A673 (cell line): Measurements from ENCODE around the gene SLFN14. TPM values are rescaled to one million over a fixed set of nuclear protein-coding genes. Genes with fewer than 3 reads are reported as not detected.
"Not testable (repeated sequence)": the region's sequence is repeated elsewhere in the genome, so short reads cannot be mapped to it uniquely, and the experiment has no call there.

Source experiments
- BruUV-seq: library from RNA; stranded (reverse); fragments of 400-500 nt; replicated peaks from 2 replicates; lab custom pipeline; 2021; lab: Mats Ljungman, UMichigan
- CTCF ChIA-PET: fragments of 300-600 bp; sonication (Branson Sonifier 250); formaldehyde crosslinking; loops from one replicate; lab custom pipeline; 2022; ENCODE audit warnings: antibody characterized with exemption; lab: Charles Lee
- POLR2A ChIA-PET: fragments of 300-600 bp; sonication (Branson Sonifier 250); formaldehyde crosslinking; loops from one replicate; lab custom pipeline; 2022; ENCODE audit warnings: antibody characterized with exemption; ENCODE audit not compliant: low non-redundant PET; lab: Charles Lee
- DNase-seq: peaks from one replicate; pipeline ENCODE4 v3.0.0-alpha.2; 2015; ENCODE audit warnings: low spot score
- H3K27ac ChIP-seq: fragments of 200-600 bp; sonication (generic); 2 replicates; pipeline ENCODE4 v1.5.1; 2016; ENCODE audit warnings: mixed run types, low read depth, mild to moderate bottlenecking, mixed read lengths, antibody characterized with exemption, low read length; ENCODE audit not compliant: poor library complexity, severe bottlenecking
- H3K27me3 ChIP-seq: fragments of 200-600 bp; sonication (generic); replicated peaks from 2 replicates; pipeline ENCODE4 v1.6.1; 2017; ENCODE audit warnings: mixed run types, low read depth, mild to moderate bottlenecking, mixed read lengths, antibody characterized with exemption, low read length; ENCODE audit not compliant: insufficient read depth, poor library complexity
- H3K36me3 ChIP-seq: fragments of 200-600 bp; sonication (generic); 2 replicates; pipeline ENCODE4 v1.6.1; 2016; ENCODE audit warnings: mixed run types, mild to moderate bottlenecking, mixed read lengths, antibody characterized with exemption, low read length; ENCODE audit not compliant: insufficient read depth, poor library complexity, severe bottlenecking
- H3K4me1 ChIP-seq: fragments of 200-600 bp; sonication (generic); 2 replicates; pipeline ENCODE4 v1.6.1; 2017; ENCODE audit warnings: mixed run types, mild to moderate bottlenecking, mixed read lengths, antibody characterized with exemption, low read length; ENCODE audit not compliant: insufficient read depth, poor library complexity, severe bottlenecking
- H3K4me3 ChIP-seq: fragments of 200-600 bp; sonication (generic); 2 replicates; pipeline ENCODE4 v1.5.1; 2016; ENCODE audit warnings: low read depth, mixed run types, mild to moderate bottlenecking, mixed read lengths, low read length; ENCODE audit not compliant: poor library complexity, severe bottlenecking
- H3K9me3 ChIP-seq: fragments of 200-600 bp; sonication (generic); 2 replicates; pipeline ENCODE4 v1.6.1; 2016; ENCODE audit warnings: mixed run types, low read depth, mild to moderate bottlenecking, mixed read lengths, antibody characterized with exemption, low read length; ENCODE audit not compliant: poor library complexity, severe bottlenecking
- EZH2 ChIP-seq: fragments of 200-600 bp; sonication (generic); IDR thresholded peaks from 2 replicates; pipeline ENCODE4 v1.6.1; 2017; ENCODE audit warnings: borderline replicate concordance, low read depth, mild to moderate bottlenecking, mixed read lengths, antibody characterized with exemption, low read length; ENCODE audit not compliant: poor library complexity, severe bottlenecking
- intact Hi-C: fragments of 100-400 bp; cut with micrococcal nuclease; formaldehyde crosslinking; loops from one replicate; pipeline ENCODE4 v1.10.0; 2022; ENCODE audit not compliant: unreplicated experiment
- total RNA-seq: library from RNA; stranded (reverse); gene quantifications from 2 replicates; pipeline ENCODE4 v1.2.3, GENCODE V29; 2021
- TF ChIP-seq, protein P1 (sequence below): fragments of 300-800, 200-600 bp; sonication (generic); conservative IDR thresholded peaks from 2 replicates; pipeline ENCODE4 v1.5.1; 2017; ENCODE audit warnings: low read depth, mild to moderate bottlenecking, antibody characterized with exemption, low read length, moderate library complexity, mixed read lengths

Gene SLFN14
- total RNA-seq, 1 experiment from 2014 or later = not detected

DNA sequence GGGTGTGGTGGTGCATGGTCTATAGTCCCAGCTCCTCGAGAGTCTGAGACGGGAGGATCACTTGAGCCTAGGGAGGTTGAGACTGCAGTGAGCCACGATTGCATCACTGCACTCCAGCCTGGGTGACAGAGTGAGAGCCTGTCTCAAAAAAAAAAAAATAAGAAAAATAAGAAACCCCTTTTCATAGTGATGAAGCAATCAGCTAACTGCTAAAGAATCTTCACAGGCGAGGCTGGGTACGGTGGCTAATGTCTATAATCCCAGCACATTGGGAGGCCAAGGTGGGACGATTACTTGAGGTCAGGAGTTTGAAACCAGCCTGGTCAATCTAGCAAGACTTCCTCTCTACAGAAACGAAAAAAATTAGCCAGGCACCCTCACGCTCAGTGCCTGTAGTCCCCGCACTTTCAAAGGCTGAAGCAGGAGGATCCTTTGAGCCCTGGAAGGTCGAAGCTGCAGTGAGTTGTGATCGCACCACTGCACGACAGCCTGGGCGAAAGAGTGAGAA is 23.9 kb downstream of the SLFN14 start:
- DNase-seq = no peak
- BruUV-seq = no TSS peak
- Histone ChIP-seq H3K27ac (peak overlapping the region; percentile 77), H3K4me1 (peaks cover 20% of the 10 kb centered on the region), H3K9me3 (no peaks in the 10 kb centered on the region), H3K36me3 (no peaks in the 10 kb centered on the region), H3K4me3 (no peak overlapping the region), H3K27me3 (no peaks in the 10 kb centered on the region)
- ChIA-PET POLR2A (interaction anchor here (0.6 kb wide), 1 partner anchor 417 kb away, joined by 7 read pairs; no protein-coding TSS in a partner anchor), CTCF (no interaction called here)
- no peak for TF ChIP-seq EZH2
- TF ChIP-seq, protein P1, sequence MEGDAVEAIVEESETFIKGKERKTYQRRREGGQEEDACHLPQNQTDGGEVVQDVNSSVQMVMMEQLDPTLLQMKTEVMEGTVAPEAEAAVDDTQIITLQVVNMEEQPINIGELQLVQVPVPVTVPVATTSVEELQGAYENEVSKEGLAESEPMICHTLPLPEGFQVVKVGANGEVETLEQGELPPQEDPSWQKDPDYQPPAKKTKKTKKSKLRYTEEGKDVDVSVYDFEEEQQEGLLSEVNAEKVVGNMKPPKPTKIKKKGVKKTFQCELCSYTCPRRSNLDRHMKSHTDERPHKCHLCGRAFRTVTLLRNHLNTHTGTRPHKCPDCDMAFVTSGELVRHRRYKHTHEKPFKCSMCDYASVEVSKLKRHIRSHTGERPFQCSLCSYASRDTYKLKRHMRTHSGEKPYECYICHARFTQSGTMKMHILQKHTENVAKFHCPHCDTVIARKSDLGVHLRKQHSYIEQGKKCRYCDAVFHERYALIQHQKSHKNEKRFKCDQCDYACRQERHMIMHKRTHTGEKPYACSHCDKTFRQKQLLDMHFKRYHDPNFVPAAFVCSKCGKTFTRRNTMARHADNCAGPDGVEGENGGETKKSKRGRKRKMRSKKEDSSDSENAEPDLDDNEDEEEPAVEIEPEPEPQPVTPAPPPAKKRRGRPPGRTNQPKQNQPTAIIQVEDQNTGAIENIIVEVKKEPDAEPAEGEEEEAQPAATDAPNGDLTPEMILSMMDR = no peak
- intact Hi-C loops = no loop called here

DNA sequence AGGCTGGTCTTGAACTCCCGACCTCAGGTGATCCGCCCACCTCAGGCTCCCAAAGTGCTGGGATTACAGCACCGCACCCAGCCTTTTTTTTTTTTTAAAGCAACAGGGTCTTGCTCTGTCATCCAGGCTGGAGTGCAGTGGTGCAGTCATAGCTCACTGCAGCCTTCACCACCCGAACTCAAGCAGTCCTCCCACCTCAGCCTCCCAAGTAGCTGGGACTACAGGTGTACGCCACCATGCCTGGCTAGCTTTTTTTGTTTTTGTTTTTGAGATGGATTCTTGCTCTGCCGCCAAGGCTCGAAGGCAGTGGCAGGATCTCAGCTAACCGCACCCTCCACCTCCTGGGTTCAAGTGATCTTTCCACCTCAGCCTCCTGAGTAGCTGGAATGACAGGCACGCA is 25.2 kb downstream of the SLFN14 start:
- H3K27ac ChIP-seq, H3K36me3 ChIP-seq, H3K9me3 ChIP-seq, H3K27me3 ChIP-seq, POLR2A ChIA-PET, H3K4me3 ChIP-seq, CTCF ChIA-PET, intact Hi-C loops, DNase-seq, BruUV-seq: not testable (repeated sequence)
- peaks cover 20% of the 10 kb centered on the region for H3K4me1 ChIP-seq

DNA sequence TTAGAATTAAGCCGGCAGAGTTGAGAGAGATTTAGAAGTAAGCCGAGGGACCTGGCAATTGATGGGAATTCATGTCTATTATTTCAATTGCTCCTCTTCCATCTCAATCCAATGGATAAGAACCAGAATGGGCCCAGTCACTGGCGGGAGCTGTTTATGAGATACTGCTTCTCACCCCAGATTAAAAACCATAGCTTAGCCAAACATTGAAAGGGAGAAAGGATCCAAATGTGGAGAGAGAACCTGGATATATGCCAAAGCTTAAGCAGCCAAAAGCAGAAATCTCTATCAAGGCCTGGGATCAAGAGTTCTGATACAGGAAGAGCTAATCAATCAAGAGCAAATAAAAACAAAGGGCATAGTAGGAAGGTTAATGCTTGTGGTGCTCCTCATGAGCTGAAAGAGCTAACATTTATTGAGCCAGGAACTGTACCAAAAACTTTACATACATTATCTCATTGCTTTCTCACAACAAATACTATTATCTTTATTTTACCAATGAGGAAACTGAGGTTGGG is 26.0 kb downstream of the SLFN14 start:
- TF ChIP-seq, protein P1 = no peak
- TF ChIP-seq EZH2 = no peak
- Histone ChIP-seq H3K9me3 (no peaks in the 10 kb centered on the region), H3K4me1 (peaks cover 20% of the 10 kb centered on the region), H3K36me3 (no peaks in the 10 kb centered on the region), H3K4me3 (no peak overlapping the region), H3K27me3 (no peaks in the 10 kb centered on the region), H3K27ac (no peak overlapping the region)
- intact Hi-C loops = loop anchor here (5.0 kb wide), 2 partner anchors 102 to 162 kb away; partner anchors contain the start of genes SLFN11 and SLFN12
- POLR2A ChIA-PET = interaction anchor here (0.5 kb wide), 1 partner anchor 161 kb away, joined by 3 read pairs; no protein-coding TSS in a partner anchor
- BruUV-seq = no TSS peak
- CTCF ChIA-PET = no interaction called here
- no peak for DNase-seq
